ENCODE measurements around the gene DCDC2B. TPM values are rescaled to one million over a fixed set of nuclear protein-coding genes. Genes with fewer than 3 reads are reported as not detected.

Gene DCDC2B
- total RNA-seq, 2 donors from 2014 or later, result not detected

DNA sequence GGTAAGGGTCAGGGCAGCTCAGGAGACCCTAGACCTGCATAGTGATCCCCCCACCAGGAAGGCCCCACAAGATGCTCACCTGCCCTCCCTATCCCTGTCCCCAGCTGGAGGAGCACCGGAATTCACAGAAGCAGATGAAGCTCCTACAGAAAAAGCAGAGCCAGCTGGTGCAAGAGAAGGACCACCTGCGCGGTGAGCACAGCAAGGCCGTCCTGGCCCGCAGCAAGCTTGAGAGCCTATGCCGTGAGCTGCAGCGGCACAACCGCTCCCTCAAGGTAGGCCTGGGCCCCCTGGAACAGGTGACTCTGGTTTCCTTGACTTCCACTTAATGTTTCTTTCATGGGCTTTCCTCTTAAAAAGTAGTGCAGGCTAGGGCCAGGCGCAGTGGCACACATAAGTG, 21.0 kb upstream of the DCDC2B start:
- TF ChIP-seq, protein P1, sequence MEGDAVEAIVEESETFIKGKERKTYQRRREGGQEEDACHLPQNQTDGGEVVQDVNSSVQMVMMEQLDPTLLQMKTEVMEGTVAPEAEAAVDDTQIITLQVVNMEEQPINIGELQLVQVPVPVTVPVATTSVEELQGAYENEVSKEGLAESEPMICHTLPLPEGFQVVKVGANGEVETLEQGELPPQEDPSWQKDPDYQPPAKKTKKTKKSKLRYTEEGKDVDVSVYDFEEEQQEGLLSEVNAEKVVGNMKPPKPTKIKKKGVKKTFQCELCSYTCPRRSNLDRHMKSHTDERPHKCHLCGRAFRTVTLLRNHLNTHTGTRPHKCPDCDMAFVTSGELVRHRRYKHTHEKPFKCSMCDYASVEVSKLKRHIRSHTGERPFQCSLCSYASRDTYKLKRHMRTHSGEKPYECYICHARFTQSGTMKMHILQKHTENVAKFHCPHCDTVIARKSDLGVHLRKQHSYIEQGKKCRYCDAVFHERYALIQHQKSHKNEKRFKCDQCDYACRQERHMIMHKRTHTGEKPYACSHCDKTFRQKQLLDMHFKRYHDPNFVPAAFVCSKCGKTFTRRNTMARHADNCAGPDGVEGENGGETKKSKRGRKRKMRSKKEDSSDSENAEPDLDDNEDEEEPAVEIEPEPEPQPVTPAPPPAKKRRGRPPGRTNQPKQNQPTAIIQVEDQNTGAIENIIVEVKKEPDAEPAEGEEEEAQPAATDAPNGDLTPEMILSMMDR (conservative IDR thresholded peaks at IDR 0.05), result no peak
- Histone ChIP-seq H3K4me3 (ENCODE audit: low read length) (no peak overlapping the region), H3K27me3 (ENCODE audit: control insufficient read depth, insufficient read depth, low read length, poor library complexity, severe bottlenecking) (no peaks in the 10 kb centered on the region), H3K9me3 (ENCODE audit: control insufficient read depth, low read length) (no peaks in the 10 kb centered on the region), H3K4me1 (ENCODE audit: control insufficient read depth, insufficient read depth, low read length) (no peaks in the 10 kb centered on the region), H3K36me3 (ENCODE audit: control insufficient read depth, insufficient read depth, low read length) (peaks cover 90% of the 10 kb centered on the region), H3K9ac (ENCODE audit: extremely low read depth, low read length, poor library complexity, severe bottlenecking) (no peak overlapping the region), H3K27ac (ENCODE audit: low read depth, low read length) (no peak overlapping the region)
- no peak for DNase-seq
- H3K36me3 Mint-ChIP-seq (ENCODE audit: low read depth), result peaks cover 79% of the 10 kb centered on the region
- no peak overlapping the region for H3K27ac Mint-ChIP-seq
- H3K4me3 Mint-ChIP-seq, result no peak overlapping the region
- H3K27me3 Mint-ChIP-seq (ENCODE audit: insufficient read depth), result no peaks in the 10 kb centered on the region
- no peaks in the 10 kb centered on the region for H3K4me1 Mint-ChIP-seq
- 91 to 95% methylated on average over 7 to 9 of the region's 9 CpGs for WGBS, 2 experiments (ENCODE audit: insufficient coverage in 1 of 2, insufficient read length in 1 of 2)
- no peaks in the 10 kb centered on the region for H3K9me3 Mint-ChIP-seq

DNA sequence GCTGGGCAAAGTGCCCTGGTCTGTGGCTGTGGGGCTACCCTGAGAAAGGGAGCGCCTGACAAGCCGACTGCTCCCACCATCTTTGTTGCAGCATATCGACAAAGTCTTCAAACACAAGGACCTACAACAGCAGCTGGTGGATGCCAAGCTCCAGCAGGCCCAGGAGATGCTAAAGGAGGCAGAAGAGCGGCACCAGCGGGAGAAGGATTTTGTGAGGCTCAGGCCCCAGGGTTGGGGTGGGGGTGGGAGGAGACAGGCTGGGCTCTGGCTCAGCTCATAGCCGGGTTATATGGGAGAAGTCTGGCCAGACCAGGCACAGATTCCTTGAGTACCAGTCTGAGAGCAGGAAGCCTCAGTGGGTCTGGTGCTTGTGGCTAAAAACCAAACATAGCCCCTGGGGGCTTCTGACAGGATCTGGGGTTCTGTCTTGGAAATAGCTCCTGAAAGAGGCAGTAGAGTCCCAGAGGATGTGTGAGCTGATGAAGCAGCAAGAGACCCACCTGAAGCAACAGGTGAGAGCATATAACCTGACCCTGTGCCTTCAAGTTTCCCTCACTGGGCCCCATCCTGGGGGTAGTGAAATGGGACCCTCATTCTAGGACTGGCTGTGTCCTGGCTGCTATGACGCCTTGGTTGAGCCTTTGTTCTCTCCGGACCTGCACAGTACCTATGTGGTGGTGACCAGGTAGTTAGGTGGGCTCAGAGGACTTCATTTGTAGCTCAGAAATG, 16.5 kb upstream of the DCDC2B start:
- H3K36me3 ChIP-seq (ENCODE audit: control insufficient read depth, insufficient read depth, low read length), result peaks cover 96% of the 10 kb centered on the region
- H3K27ac Mint-ChIP-seq, result peak overlapping the region; percentile 8

DNA sequence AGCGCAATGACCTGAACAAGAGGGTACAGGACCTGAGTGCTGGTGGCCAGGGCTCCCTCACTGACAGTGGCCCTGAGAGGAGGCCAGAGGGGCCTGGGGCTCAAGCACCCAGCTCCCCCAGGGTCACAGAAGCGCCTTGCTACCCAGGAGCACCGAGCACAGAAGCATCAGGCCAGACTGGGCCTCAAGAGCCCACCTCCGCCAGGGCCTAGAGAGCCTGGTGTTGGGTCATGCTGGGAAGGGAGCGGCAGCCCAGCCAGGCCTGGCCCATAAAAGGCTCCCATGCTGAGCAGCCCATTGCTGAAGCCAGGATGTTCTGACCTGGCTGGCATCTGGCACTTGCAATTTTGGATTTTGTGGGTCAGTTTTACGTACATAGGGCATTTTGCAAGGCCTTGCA, 13.9 kb upstream of the DCDC2B start:
- DNase-seq, result no peak
- peaks cover 82% of the 10 kb centered on the region for H3K36me3 ChIP-seq (ENCODE audit: control insufficient read depth, insufficient read depth, low read length)
- Mint-ChIP-seq H3K4me3 (no peak overlapping the region), H3K36me3 (ENCODE audit: low read depth) (peaks cover 72% of the 10 kb centered on the region), H3K27me3 (ENCODE audit: insufficient read depth) (no peaks in the 10 kb centered on the region), H3K4me1 (peaks cover 6% of the 10 kb centered on the region), H3K27ac (no peak overlapping the region), H3K9me3 (no peaks in the 10 kb centered on the region)
- no peaks in the 10 kb centered on the region for H3K9me3 ChIP-seq (ENCODE audit: control insufficient read depth, low read length)
- H3K27me3 ChIP-seq (ENCODE audit: control insufficient read depth, insufficient read depth, low read length, poor library complexity, severe bottlenecking), result no peaks in the 10 kb centered on the region
- 88 to 95% methylated on average over 6 of the region's 6 CpGs for WGBS, 2 experiments (ENCODE audit: insufficient coverage in 1 of 2, insufficient read length in 1 of 2)
- no peak overlapping the region for H3K9ac ChIP-seq (ENCODE audit: extremely low read depth, low read length, poor library complexity, severe bottlenecking)
- no peak overlapping the region for H3K27ac ChIP-seq (ENCODE audit: low read depth, low read length)
- H3K4me1 ChIP-seq (ENCODE audit: control insufficient read depth, insufficient read depth, low read length), result no peaks in the 10 kb centered on the region
- no peak overlapping the region for H3K4me3 ChIP-seq (ENCODE audit: low read length)
- TF ChIP-seq, protein P1 (conservative IDR thresholded peaks at IDR 0.05), result no peak

More for the DNA sequence above, 16.5 kb upstream of the DCDC2B start:
- H3K4me1 Mint-ChIP-seq, result no peaks in the 10 kb centered on the region
- Histone ChIP-seq H3K27ac (ENCODE audit: low read depth, low read length) (no peak overlapping the region), H3K4me1 (ENCODE audit: control insufficient read depth, insufficient read depth, low read length) (no peaks in the 10 kb centered on the region), H3K4me3 (ENCODE audit: low read length) (no peak overlapping the region), H3K27me3 (ENCODE audit: control insufficient read depth, insufficient read depth, low read length, poor library complexity, severe bottlenecking) (no peaks in the 10 kb centered on the region), H3K9me3 (ENCODE audit: control insufficient read depth, low read length) (no peaks in the 10 kb centered on the region), H3K9ac (ENCODE audit: extremely low read depth, low read length, poor library complexity, severe bottlenecking) (no peak overlapping the region)
- H3K27me3 Mint-ChIP-seq (ENCODE audit: insufficient read depth), result no peaks in the 10 kb centered on the region
- H3K4me3 Mint-ChIP-seq, result no peak overlapping the region
- TF ChIP-seq, protein P1 (conservative IDR thresholded peaks at IDR 0.05), result no peak
- 94 to 97% methylated on average over 5 to 8 of the region's 8 CpGs for WGBS, 2 experiments (ENCODE audit: insufficient coverage in 1 of 2, insufficient read length in 1 of 2)
- no peak for DNase-seq
- H3K9me3 Mint-ChIP-seq, result no peaks in the 10 kb centered on the region
- peaks cover 95% of the 10 kb centered on the region for H3K36me3 Mint-ChIP-seq (ENCODE audit: low read depth)

Measured in endodermal cell (in vitro differentiated cells).